Measurements from ENCODE around the gene CNOT9.
A peak's percentile ranks its signal among the peaks of the same experiment; 100 is the strongest.
"Not testable (repeated sequence)": the region's sequence is repeated elsewhere in the genome, so short reads cannot be mapped to it uniquely, and the experiment has no call there.

The CNOT9 gene

GRCh38 chr2:218568190-218569037, at the start of gene CNOT9, which contains the start of gene USP37:
Gene CNOT9 (plus strand): TSS chr2:218568839. CDS start chr2:218568955, 116 bp downstream.
Gene USP37 (minus strand): TSS chr2:218568351. CDS start chr2:218558653, 9,698 bp downstream.
- Histone ChIP-seq H3K36me3 (ENCODE audit: insufficient read depth, low read length) (peaks cover 3% of the 10 kb centered on the region; the same call in 1 of the 2 replicates), H3K4me1 (ENCODE audit: insufficient read depth, low read length) (peaks cover 12% of the 10 kb centered on the region; the same call in 1 of the 2 replicates)

GRCh38 chr2:218518876-218519275, 49.8 kb upstream of the CNOT9 start:
- H3K4me1 ChIP-seq (ENCODE audit: insufficient read depth, low read length), result no peaks in the 10 kb centered on the region
- H3K9me3 ChIP-seq (ENCODE audit: control insufficient read depth, insufficient read depth, low read length), result no peaks in the 10 kb centered on the region; the same call in 1 of the 2 replicates
- H3K9ac ChIP-seq (ENCODE audit: low read depth, low read length), result no peak overlapping the region
- H3K36me3 ChIP-seq (ENCODE audit: insufficient read depth, low read length), result no peaks in the 10 kb centered on the region

More at GRCh38 chr2:218568190-218569037, at the start of gene CNOT9, which contains the start of gene USP37:
- Histone ChIP-seq H3K9me3 (ENCODE audit: control insufficient read depth, insufficient read depth, low read length) (no peaks in the 10 kb centered on the region), H3K9ac (ENCODE audit: low read depth, low read length) (peak within 1 kb of the TSS; percentile 83)

GRCh38 chr2:218523651-218524050, 45.0 kb upstream of the CNOT9 start:
- Histone ChIP-seq H3K9me3 (ENCODE audit: control insufficient read depth, insufficient read depth, low read length) (no peaks in the 10 kb centered on the region; the same call in 1 of the 2 replicates), H3K36me3 (ENCODE audit: insufficient read depth, low read length) (peaks cover 5% of the 10 kb centered on the region; the same call in 1 of the 2 replicates), H3K9ac (ENCODE audit: low read depth, low read length) (no peak overlapping the region), H3K4me1 (ENCODE audit: insufficient read depth, low read length) (no peaks in the 10 kb centered on the region)

GRCh38 chr2:218528409-218528808, 40.2 kb upstream of the CNOT9 start:
- not testable (repeated sequence) for H3K4me1 ChIP-seq (ENCODE audit: insufficient read depth, low read length); H3K9me3 ChIP-seq (ENCODE audit: control insufficient read depth, insufficient read depth, low read length); H3K36me3 ChIP-seq (ENCODE audit: insufficient read depth, low read length); H3K9ac ChIP-seq (ENCODE audit: low read depth, low read length)

- no peak overlapping the region for H3K9ac ChIP-seq (ENCODE audit: low read depth, low read length)
- H3K9me3 ChIP-seq (ENCODE audit: control insufficient read depth, insufficient read depth, low read length), result no peaks in the 10 kb centered on the region
- H3K36me3 ChIP-seq (ENCODE audit: insufficient read depth, low read length), result peaks cover 8% of the 10 kb centered on the region
- no peaks in the 10 kb centered on the region for H3K4me1 ChIP-seq (ENCODE audit: insufficient read depth, low read length)
Observed at GRCh38 chr2:218529990-218530389, 38.6 kb upstream of the CNOT9 start.

- Histone ChIP-seq H3K36me3 (ENCODE audit: insufficient read depth, low read length) (peaks cover 13% of the 10 kb centered on the region), H3K4me1 (ENCODE audit: insufficient read depth, low read length) (no peaks in the 10 kb centered on the region), H3K9ac (ENCODE audit: low read depth, low read length) (no peak overlapping the region), H3K9me3 (ENCODE audit: control insufficient read depth, insufficient read depth, low read length) (no peaks in the 10 kb centered on the region)
Observed at GRCh38 chr2:218536804-218537494, 31.7 kb upstream of the CNOT9 start.

- Histone ChIP-seq H3K4me1 (ENCODE audit: insufficient read depth, low read length) (no peaks in the 10 kb centered on the region), H3K36me3 (ENCODE audit: insufficient read depth, low read length) (peaks cover 20% of the 10 kb centered on the region), H3K9me3 (ENCODE audit: control insufficient read depth, insufficient read depth, low read length) (no peaks in the 10 kb centered on the region), H3K9ac (ENCODE audit: low read depth, low read length) (no peak overlapping the region)
Observed at GRCh38 chr2:218540015-218540414, 28.6 kb upstream of the CNOT9 start.

GRCh38 chr2:218546012-218546411, 22.6 kb upstream of the CNOT9 start:
- no peaks in the 10 kb centered on the region for H3K9me3 ChIP-seq (ENCODE audit: control insufficient read depth, insufficient read depth, low read length)
- H3K4me1 ChIP-seq (ENCODE audit: insufficient read depth, low read length), result no peaks in the 10 kb centered on the region
- peaks cover 19% of the 10 kb centered on the region; the same call in 1 of the 2 replicates for H3K36me3 ChIP-seq (ENCODE audit: insufficient read depth, low read length)
- H3K9ac ChIP-seq (ENCODE audit: low read depth, low read length), result no peak overlapping the region

- no peaks in the 10 kb centered on the region for H3K9me3 ChIP-seq (ENCODE audit: control insufficient read depth, insufficient read depth, low read length)
- H3K36me3 ChIP-seq (ENCODE audit: insufficient read depth, low read length), result peaks cover 12% of the 10 kb centered on the region; the same call in 1 of the 2 replicates
- H3K9ac ChIP-seq (ENCODE audit: low read depth, low read length), result no peak overlapping the region
- H3K4me1 ChIP-seq (ENCODE audit: insufficient read depth, low read length), result no peaks in the 10 kb centered on the region
Observed at GRCh38 chr2:218547511-218547910, 21.1 kb upstream of the CNOT9 start.

- Histone ChIP-seq H3K4me1 (ENCODE audit: insufficient read depth, low read length) (no peaks in the 10 kb centered on the region), H3K9ac (ENCODE audit: low read depth, low read length) (no peak overlapping the region), H3K9me3 (ENCODE audit: control insufficient read depth, insufficient read depth, low read length) (no peaks in the 10 kb centered on the region), H3K36me3 (ENCODE audit: insufficient read depth, low read length) (peaks cover 12% of the 10 kb centered on the region; the same call in 1 of the 2 replicates)
Observed at GRCh38 chr2:218547978-218548377, 20.7 kb upstream of the CNOT9 start.

GRCh38 chr2:218554225-218554624, 14.4 kb upstream of the CNOT9 start:
- H3K36me3 ChIP-seq (ENCODE audit: insufficient read depth, low read length); H3K9me3 ChIP-seq (ENCODE audit: control insufficient read depth, insufficient read depth, low read length): not testable (repeated sequence)
- peaks cover 11% of the 10 kb centered on the region for H3K4me1 ChIP-seq (ENCODE audit: insufficient read depth, low read length)

GRCh38 chr2:218555527-218555926, 13.1 kb upstream of the CNOT9 start:
- H3K4me1 ChIP-seq (ENCODE audit: insufficient read depth, low read length), result peaks cover 11% of the 10 kb centered on the region
- peaks cover 8% of the 10 kb centered on the region; the same call in 1 of the 2 replicates for H3K36me3 ChIP-seq (ENCODE audit: insufficient read depth, low read length)
- H3K9me3 ChIP-seq (ENCODE audit: control insufficient read depth, insufficient read depth, low read length), result no peaks in the 10 kb centered on the region
- H3K9ac ChIP-seq (ENCODE audit: low read depth, low read length), result no peak overlapping the region

More at GRCh38 chr2:218554225-218554624, 14.4 kb upstream of the CNOT9 start:
- H3K9ac ChIP-seq (ENCODE audit: low read depth, low read length), result not testable (repeated sequence)

- peaks cover 11% of the 10 kb centered on the region for H3K4me1 ChIP-seq (ENCODE audit: insufficient read depth, low read length)
- H3K9ac ChIP-seq (ENCODE audit: low read depth, low read length), result no peak overlapping the region
- H3K36me3 ChIP-seq (ENCODE audit: insufficient read depth, low read length), result peaks cover 8% of the 10 kb centered on the region; the same call in 1 of the 2 replicates
- no peaks in the 10 kb centered on the region for H3K9me3 ChIP-seq (ENCODE audit: control insufficient read depth, insufficient read depth, low read length)
Observed at GRCh38 chr2:218557941-218558340, 10.7 kb upstream of the CNOT9 start.

- H3K4me1 ChIP-seq (ENCODE audit: insufficient read depth, low read length), result peaks cover 11% of the 10 kb centered on the region
- peaks cover 3% of the 10 kb centered on the region; the same call in 1 of the 2 replicates for H3K36me3 ChIP-seq (ENCODE audit: insufficient read depth, low read length)
- no peak overlapping the region for H3K9ac ChIP-seq (ENCODE audit: low read depth, low read length)
- H3K9me3 ChIP-seq (ENCODE audit: control insufficient read depth, insufficient read depth, low read length), result no peaks in the 10 kb centered on the region
Observed at GRCh38 chr2:218558986-218559385, 9.7 kb upstream of the CNOT9 start.

All from ES-I3 (cell line).